ENCODE results near the gene ITGAX. TPM values are rescaled to one million over a fixed set of nuclear protein-coding genes. Genes with fewer than 3 reads are reported as not detected.
A peak's percentile ranks its signal among the peaks of the same experiment; 100 is the strongest.

Gene ITGAX
- total RNA-seq, 4 donors from 2014 or later, result 0.70 to 18.2 (median 2.5) TPM; not detected in 1

DNA sequence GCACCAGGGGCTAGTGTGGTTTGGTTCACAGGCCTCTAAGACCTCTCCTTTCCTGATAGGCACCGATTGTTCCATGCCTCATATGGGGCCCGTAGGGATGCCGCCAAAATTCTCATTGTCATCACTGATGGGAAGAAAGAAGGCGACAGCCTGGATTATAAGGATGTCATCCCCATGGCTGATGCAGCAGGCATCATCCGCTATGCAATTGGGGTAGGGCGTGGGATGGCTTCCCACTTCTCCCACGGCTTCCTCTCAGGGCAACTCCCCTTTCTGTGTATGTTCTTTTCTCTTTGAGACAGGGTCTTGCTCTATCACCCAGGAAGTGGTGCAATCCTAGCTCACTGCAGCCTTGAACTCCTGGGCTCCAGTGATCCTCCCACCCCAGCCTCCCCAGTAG is 5.3 kb downstream of the ITGAX start:
- Histone ChIP-seq H3K4me3 (no peak overlapping the region), H3K36me3 (no peaks in the 10 kb centered on the region), H3K9me3 (no peaks in the 10 kb centered on the region), H3K27me3 (no peaks in the 10 kb centered on the region), H3K4me1 (peaks cover 0 to under 1% (median 0%) of the 10 kb centered on the region in 4 donors), H3K27ac (no peak overlapping the region)
- DNase-seq, result peak in 1 of 3 donors; percentile 18
- TF ChIP-seq POLR2A (IDR thresholded peaks at IDR 0.05), result no peak
- TF ChIP-seq, protein P1, sequence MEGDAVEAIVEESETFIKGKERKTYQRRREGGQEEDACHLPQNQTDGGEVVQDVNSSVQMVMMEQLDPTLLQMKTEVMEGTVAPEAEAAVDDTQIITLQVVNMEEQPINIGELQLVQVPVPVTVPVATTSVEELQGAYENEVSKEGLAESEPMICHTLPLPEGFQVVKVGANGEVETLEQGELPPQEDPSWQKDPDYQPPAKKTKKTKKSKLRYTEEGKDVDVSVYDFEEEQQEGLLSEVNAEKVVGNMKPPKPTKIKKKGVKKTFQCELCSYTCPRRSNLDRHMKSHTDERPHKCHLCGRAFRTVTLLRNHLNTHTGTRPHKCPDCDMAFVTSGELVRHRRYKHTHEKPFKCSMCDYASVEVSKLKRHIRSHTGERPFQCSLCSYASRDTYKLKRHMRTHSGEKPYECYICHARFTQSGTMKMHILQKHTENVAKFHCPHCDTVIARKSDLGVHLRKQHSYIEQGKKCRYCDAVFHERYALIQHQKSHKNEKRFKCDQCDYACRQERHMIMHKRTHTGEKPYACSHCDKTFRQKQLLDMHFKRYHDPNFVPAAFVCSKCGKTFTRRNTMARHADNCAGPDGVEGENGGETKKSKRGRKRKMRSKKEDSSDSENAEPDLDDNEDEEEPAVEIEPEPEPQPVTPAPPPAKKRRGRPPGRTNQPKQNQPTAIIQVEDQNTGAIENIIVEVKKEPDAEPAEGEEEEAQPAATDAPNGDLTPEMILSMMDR (IDR thresholded peaks at IDR 0.05), result no peak

DNA sequence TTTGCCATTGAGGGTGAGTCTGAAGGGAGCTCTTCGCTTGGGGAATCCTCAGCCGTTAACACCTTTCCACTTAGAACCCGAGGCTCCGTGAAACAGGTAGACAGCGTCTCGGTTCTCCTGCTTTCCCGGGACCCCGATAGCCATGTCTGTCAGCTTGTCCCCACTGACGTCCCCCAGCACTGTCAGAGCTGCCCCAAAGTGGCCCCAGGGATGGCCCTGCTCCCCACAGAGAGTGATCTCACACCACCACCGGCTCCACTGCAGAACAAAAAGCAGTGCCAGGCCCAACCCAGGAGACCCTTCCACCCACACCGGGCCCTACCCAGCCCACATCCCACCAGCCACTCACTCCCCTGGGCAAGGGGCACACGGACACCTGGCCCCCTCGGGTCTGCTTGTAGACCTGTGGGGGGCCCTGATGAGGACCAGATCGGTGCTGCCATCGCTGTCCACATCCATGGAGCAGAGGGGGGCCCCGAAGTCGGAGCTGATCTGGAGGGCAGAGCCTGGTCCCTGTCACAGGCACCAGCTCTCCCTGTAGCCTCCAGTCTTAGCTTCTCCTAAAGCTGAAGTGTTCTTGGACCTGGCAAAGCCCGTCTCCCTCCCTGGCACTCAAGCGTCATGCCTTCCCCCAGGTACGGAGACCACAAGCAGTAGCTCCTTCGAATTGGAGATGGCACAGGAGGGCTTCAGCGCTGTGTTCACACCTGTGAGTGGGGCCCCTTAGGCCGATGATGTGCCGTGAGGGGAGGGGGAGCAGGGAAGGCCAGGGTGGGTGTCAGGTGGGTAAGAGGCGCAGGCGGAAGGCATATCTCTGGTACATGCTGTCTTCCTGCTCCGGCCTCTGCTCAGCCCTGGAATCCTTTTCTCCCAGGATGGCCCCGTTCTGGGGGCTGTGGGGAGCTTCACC is 6.5 kb downstream of the ITGAX start:
- H3K4me1 ChIP-seq, result no peaks in the 10 kb centered on the region
- no peak overlapping the region for H3K4me3 ChIP-seq
- no peaks in the 10 kb centered on the region for H3K9me3 ChIP-seq
- H3K27me3 ChIP-seq, result no peaks in the 10 kb centered on the region
- TF ChIP-seq, protein P1 (IDR thresholded peaks at IDR 0.05), result no peak
- TF ChIP-seq POLR2A (IDR thresholded peaks at IDR 0.05), result no peak
- no peak overlapping the region for H3K27ac ChIP-seq
- no peaks in the 10 kb centered on the region for H3K36me3 ChIP-seq
- DNase-seq, result peak in 1 of 3 donors; percentile 33

DNA sequence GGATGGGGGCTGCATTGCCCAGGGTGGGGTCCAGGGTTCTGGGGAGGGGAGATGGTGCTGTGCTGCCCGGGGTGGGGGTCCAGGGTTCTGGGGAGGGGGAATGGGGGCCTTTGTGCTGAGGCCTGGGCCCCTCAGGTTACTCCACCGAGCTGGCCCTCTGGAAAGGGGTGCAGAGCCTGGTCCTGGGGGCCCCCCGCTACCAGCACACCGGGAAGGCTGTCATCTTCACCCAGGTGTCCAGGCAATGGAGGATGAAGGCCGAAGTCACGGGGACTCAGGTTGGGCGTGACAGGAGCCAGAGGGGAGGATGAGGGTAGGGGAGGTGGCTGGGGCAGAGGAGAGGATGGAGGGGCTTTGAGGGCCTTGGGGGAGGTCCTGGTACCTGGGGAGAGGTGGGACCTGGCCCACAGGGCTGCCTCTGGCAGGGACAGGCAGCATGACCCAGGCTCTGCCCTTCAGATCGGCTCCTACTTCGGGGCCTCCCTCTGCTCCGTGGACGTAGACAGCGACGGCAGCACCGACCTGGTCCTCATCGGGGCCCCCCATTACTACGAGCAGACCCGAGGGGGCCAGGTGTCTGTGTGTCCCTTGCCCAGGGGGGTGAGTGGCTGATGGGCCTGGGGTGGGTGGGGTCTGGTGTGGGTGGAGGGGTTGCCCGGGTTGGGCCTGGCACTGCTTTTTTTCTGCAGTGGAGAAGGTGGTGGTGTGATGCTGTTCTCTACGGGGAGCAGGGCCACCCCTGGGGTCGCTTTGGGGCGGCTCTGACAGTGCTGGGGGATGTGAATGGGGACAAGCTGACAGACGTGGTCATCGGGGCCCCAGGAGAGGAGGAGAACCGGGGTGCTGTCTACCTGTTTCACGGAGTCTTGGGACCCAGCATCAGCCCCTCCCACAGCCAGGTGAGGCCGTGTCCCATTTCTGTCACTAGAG is 7.8 kb downstream of the ITGAX start:
- no peaks in the 10 kb centered on the region for H3K9me3 ChIP-seq
- no peaks in the 10 kb centered on the region for H3K36me3 ChIP-seq
- no peak overlapping the region for H3K27ac ChIP-seq
- H3K4me3 ChIP-seq, result no peak overlapping the region
- H3K27me3 ChIP-seq, result no peaks in the 10 kb centered on the region
- peak in 2 of 3 donors; percentile 26 to 41 for DNase-seq
- no peaks in the 10 kb centered on the region for H3K4me1 ChIP-seq
- TF ChIP-seq POLR2A (IDR thresholded peaks at IDR 0.05), result no peak

DNA sequence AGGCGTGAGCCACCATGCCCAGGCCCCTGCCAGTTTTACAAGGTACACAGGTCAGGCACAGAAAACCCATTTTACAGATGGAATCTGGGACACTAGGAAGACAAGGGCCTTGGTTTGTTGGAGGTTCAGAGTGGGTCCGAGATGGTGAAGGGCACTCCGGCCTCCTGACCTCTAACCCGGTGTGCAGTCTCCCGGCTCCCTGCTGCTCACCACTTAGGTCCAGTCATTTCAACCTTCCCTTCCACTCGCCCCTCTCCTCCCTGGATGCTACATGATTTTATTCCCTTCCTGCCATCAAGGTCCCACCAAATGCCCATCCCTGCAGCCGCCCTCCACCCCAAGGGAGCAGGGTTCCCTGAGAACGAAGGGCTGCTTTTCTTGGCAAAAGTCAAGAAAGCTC is 8.7 kb downstream of the ITGAX start:
- Histone ChIP-seq H3K36me3 (no peaks in the 10 kb centered on the region), H3K27me3 (no peaks in the 10 kb centered on the region), H3K4me1 (no peaks in the 10 kb centered on the region), H3K9me3 (no peaks in the 10 kb centered on the region), H3K27ac (no peak overlapping the region), H3K4me3 (no peak overlapping the region)
- DNase-seq, result peak in 1 of 3 donors; percentile 19
- no peak for TF ChIP-seq POLR2A (IDR thresholded peaks at IDR 0.05)
- TF ChIP-seq, protein P1 (IDR thresholded peaks at IDR 0.05), result no peak

DNA sequence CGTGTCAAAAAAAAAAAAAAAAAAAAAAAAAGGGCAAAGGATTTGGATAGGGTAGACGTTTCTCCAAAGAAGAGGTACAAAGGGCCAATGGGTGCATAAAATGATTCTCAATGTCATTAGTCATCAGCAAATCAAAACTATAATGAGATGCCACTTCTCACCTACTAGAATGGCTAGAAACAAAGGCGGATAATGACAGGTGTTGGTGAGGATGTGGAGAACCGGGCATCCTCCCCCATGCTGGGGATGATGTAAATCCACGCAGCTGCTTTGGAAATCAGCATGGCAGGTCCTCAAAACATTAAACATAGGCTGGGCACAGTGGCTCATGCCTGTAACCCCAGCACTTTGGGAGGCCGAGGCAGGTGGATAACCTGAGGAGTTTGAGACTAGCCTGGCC is 9.4 kb downstream of the ITGAX start:
- H3K4me1 ChIP-seq, result no peaks in the 10 kb centered on the region
- no peaks in the 10 kb centered on the region for H3K27me3 ChIP-seq
- H3K36me3 ChIP-seq, result no peaks in the 10 kb centered on the region
- no peak for TF ChIP-seq POLR2A (IDR thresholded peaks at IDR 0.05)
- peak in 1 of 3 donors; percentile 15 for DNase-seq
- H3K9me3 ChIP-seq, result no peaks in the 10 kb centered on the region
- H3K4me3 ChIP-seq, result no peak overlapping the region
- no peak overlapping the region for H3K27ac ChIP-seq

DNA sequence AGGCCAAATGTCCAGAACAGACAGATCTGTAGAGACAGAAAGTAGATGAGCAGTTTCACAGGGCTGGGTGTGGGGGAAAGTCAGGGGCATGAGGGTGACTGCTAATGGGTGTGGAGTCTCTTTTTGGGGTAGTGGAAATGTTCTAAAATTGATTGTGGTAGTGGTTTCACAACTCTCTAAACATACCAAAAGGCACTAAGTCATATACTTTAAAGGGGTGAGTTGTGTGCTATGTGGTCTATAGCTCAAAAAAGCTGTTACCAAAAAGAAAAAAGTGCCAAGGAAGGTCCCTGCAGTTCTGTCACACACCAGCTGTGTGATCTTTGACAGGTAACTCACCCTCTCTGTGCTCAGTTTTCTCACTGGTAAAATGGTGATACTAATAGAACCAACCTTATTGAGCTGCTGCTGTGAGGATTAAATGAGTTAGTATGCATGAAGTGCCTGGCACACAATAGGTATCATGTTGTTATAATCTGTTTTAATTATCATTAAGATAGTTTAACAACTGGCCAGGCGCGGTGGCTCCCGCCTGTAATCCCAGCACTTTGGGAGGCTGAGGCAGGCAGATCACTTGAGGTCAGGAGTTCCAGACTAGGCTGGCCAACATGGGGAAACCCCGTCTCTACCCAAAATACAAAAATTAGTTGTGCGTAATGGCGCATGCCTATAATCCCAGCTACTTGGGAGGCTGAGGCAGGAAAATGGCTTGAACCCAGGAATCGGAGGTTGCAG is 10.3 kb downstream of the ITGAX start:
- no peak for DNase-seq
- no peaks in the 10 kb centered on the region for H3K36me3 ChIP-seq
- TF ChIP-seq, protein P1 (IDR thresholded peaks at IDR 0.05), result no peak
- no peak for TF ChIP-seq POLR2A (IDR thresholded peaks at IDR 0.05)
- H3K27ac ChIP-seq, result no peak overlapping the region
- H3K4me3 ChIP-seq, result no peak overlapping the region
- no peaks in the 10 kb centered on the region for H3K27me3 ChIP-seq
- no peaks in the 10 kb centered on the region for H3K9me3 ChIP-seq
- no peaks in the 10 kb centered on the region for H3K4me1 ChIP-seq
